Neuronal stem cell (in vitro differentiated cells): Measurements from ENCODE around the gene XNDC1N.
"Not testable (repeated sequence)": the region's sequence is repeated elsewhere in the genome, so short reads cannot be mapped to it uniquely, and the experiment has no call there.

Source experiments
- DNase-seq: peaks from one replicate; pipeline ENCODE4 v3.0.0-alpha.2; 2013; ENCODE audit warnings: low spot score
- H2AFZ ChIP-seq: one replicate; pipeline ENCODE4 v1.6.1; 2013; ENCODE audit warnings: mild to moderate bottlenecking, low read length, inconsistent platforms
- H2AK5ac ChIP-seq: 2 replicates; pipeline ENCODE4 v1.6.1; 2013; ENCODE audit warnings: low read depth, mild to moderate bottlenecking, inconsistent platforms, low read length, moderate library complexity, mixed read lengths
- H2BK120ac ChIP-seq: 2 replicates; pipeline ENCODE4 v1.6.1; 2013; ENCODE audit warnings: low read depth, mild to moderate bottlenecking, inconsistent platforms, low read length, moderate library complexity, mixed read lengths
- H2BK12ac ChIP-seq: one replicate; pipeline ENCODE4 v1.6.1; 2013; ENCODE audit warnings: low read length, inconsistent platforms
- H2BK15ac ChIP-seq: 2 replicates; pipeline ENCODE4 v1.6.1; 2013; ENCODE audit warnings: mild to moderate bottlenecking, low read length, inconsistent platforms, mixed read lengths
- H2BK5ac ChIP-seq: one replicate; pipeline ENCODE4 v1.6.1; 2013; ENCODE audit warnings: inconsistent platforms, mild to moderate bottlenecking, low read length, moderate library complexity
- H3K14ac ChIP-seq: one replicate; pipeline ENCODE4 v1.6.1; 2013; ENCODE audit warnings: low read length, inconsistent platforms
- H3K18ac ChIP-seq: 2 replicates; pipeline ENCODE4 v1.6.1; 2013; ENCODE audit warnings: low read length, inconsistent platforms
- H3K23ac ChIP-seq: 2 replicates; pipeline ENCODE4 v1.6.1; 2013; ENCODE audit warnings: low read depth, mild to moderate bottlenecking, mixed read lengths, low read length, inconsistent platforms; ENCODE audit not compliant: poor library complexity
- H3K27ac ChIP-seq: replicated peaks from 3 replicates; pipeline ENCODE4 v1.5.1; 2013; ENCODE audit warnings: low read length, inconsistent platforms
- H3K27me3 ChIP-seq, 3 experiments: 2 replicates each; pipeline ENCODE4 v1.6.1; 2013; ENCODE audit warnings: low read length in 3 of 3, mild to moderate bottlenecking in 2 of 3, inconsistent platforms in 1 of 3, low read depth in 1 of 3, mixed read lengths in 1 of 3, moderate library complexity in 1 of 3; ENCODE audit not compliant: control insufficient read depth in 3 of 3, insufficient read depth in 3 of 3
- H3K36me3 ChIP-seq, 2 donors: replicated peaks in 1 of 2; 2 replicates each; pipeline ENCODE4 v1.6.1; 2013; ENCODE audit warnings: low read length in 2 of 2; ENCODE audit not compliant: control insufficient read depth in 2 of 2, insufficient read depth in 2 of 2
- H3K4ac ChIP-seq: 2 replicates; pipeline ENCODE4 v1.6.1; 2013; ENCODE audit warnings: inconsistent platforms, mild to moderate bottlenecking, low read length, moderate library complexity
- H3K4me1 ChIP-seq, 2 donors: 1 replicate in 1 of 2; 2 replicates in 1 of 2; pipeline ENCODE4 v1.6.1; 2013; ENCODE audit warnings: low read length in 2 of 2, low read depth in 1 of 2; ENCODE audit not compliant: control insufficient read depth in 2 of 2, insufficient read depth in 1 of 2
- H3K4me2 ChIP-seq: one replicate; pipeline ENCODE4 v1.6.1; 2013; ENCODE audit warnings: mild to moderate bottlenecking, low read length, inconsistent platforms; ENCODE audit not compliant: insufficient read depth, poor library complexity, severe bottlenecking
- H3K4me3 ChIP-seq, 2 donors: 2 replicates each; pipeline ENCODE4 v1.5.1; 2013; ENCODE audit warnings: low read length in 2 of 2, mild to moderate bottlenecking in 2 of 2, inconsistent platforms in 1 of 2, moderate library complexity in 1 of 2
- H3K79me1 ChIP-seq: one replicate; pipeline ENCODE4 v1.6.1; 2013; ENCODE audit warnings: low read depth, mild to moderate bottlenecking, inconsistent platforms, low read length, moderate library complexity
- H3K9ac ChIP-seq: one replicate; pipeline ENCODE4 v1.6.1; 2013; ENCODE audit warnings: mild to moderate bottlenecking, low read depth, low read length, inconsistent platforms; ENCODE audit not compliant: poor library complexity
- H3K9me3 ChIP-seq, 2 donors: replicated peaks in 1 of 2; 2 replicates each; pipeline versions ENCODE3 to v1.6.1; 2013; ENCODE audit warnings: low read length in 2 of 2, mild to moderate bottlenecking in 2 of 2, inconsistent platforms in 1 of 2, low read depth in 1 of 2, mixed read lengths in 1 of 2, moderate library complexity in 1 of 2; ENCODE audit not compliant: control insufficient read depth in 2 of 2, insufficient read depth in 1 of 2
- H4K8ac ChIP-seq: one replicate; pipeline ENCODE4 v1.6.1; 2013; ENCODE audit warnings: low read depth, mild to moderate bottlenecking, inconsistent platforms, low read length, moderate library complexity
- H4K91ac ChIP-seq: one replicate; pipeline ENCODE4 v1.6.1; 2013; ENCODE audit warnings: low read length, low read depth, mild to moderate bottlenecking, inconsistent platforms; ENCODE audit not compliant: poor library complexity
- WGBS, 2 donors: extraction: QIAGEN DNeasy Blood & Tissue Kit; methylation state at CpG; one replicate each; pipeline ENCODE4 v1.1.7; 2013; ENCODE audit warnings: missing lambda C conversion rate in 2 of 2, mixed read lengths in 1 of 2; ENCODE audit not compliant: insufficient read length in 2 of 2, insufficient replicate concordance in 1 of 2; ENCODE audit errors: extremely low coverage in 2 of 2; 5-methylcytosine and 5-hydroxymethylcytosine counted together

Gene XNDC1N

DNA sequence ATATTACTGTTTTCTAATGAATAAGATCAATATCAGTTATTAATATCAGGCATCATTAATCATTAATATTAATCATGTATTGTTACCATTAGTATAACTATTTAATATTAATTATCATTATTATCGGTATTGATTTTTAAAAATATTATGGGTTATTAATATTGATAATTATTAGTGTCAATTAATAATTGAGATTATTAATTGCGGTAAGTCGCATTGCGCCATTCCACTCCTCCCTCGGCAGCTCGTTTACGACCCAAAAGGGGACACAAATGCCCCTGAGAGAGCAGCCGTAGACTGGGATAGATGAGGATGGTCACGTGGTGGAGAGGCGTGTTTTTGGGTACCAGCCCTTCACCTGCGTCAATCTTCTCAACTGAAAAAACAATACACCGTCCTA, 42.6 kb downstream of the XNDC1N start:
- not testable (repeated sequence) for H4K8ac ChIP-seq, H3K14ac ChIP-seq

More for the DNA sequence above, 42.6 kb downstream of the XNDC1N start:
- not testable (repeated sequence) for H4K91ac ChIP-seq, H2AK5ac ChIP-seq, H3K36me3 ChIP-seq, H3K18ac ChIP-seq, H2BK15ac ChIP-seq, H3K9ac ChIP-seq, H3K4me3 ChIP-seq, H3K27ac ChIP-seq, H3K79me1 ChIP-seq, H2BK5ac ChIP-seq, H2AFZ ChIP-seq, H3K9me3 ChIP-seq, H2BK120ac ChIP-seq, H3K4me1 ChIP-seq, H3K23ac ChIP-seq, H2BK12ac ChIP-seq, H3K4ac ChIP-seq, H3K27me3 ChIP-seq, DNase-seq, H3K4me2 ChIP-seq
- WGBS, 2 donors: no CpG with 5 or more reads among the region's 12 CpGs
